Astrocyte (in vitro differentiated cells and primary cell): Measurements from ENCODE around the gene SPINK6. TPM values are rescaled to one million over a fixed set of nuclear protein-coding genes. Genes with fewer than 3 reads are reported as not detected.
A peak's percentile ranks its signal among the peaks of the same experiment; 100 is the strongest.

ENCODE experiments used
- DNase-seq: peaks from one replicate; pipeline ENCODE4 v3.0.0-alpha.2; 2010; ENCODE audit warnings: low read depth
- FAIRE-seq: peaks from 2 replicates; lab custom pipeline; 2011; peaks lifted over from hg19 to GRCh38; lab: Jason Lieb, UNC
- H2AFZ ChIP-seq: 2 replicates; pipeline ENCODE4 v1.6.0; 2012; ENCODE audit warnings: low read depth, low read length, inconsistent platforms
- H3K27ac ChIP-seq: 2 replicates; pipeline ENCODE4 v1.5.1; 2011; ENCODE audit warnings: low read depth, low read length, inconsistent platforms
- H3K27me3 ChIP-seq: 2 replicates; pipeline ENCODE4 v1.6.0; 2011; ENCODE audit warnings: low read length, inconsistent platforms; ENCODE audit not compliant: insufficient read depth
- H3K36me3 ChIP-seq: 2 replicates; pipeline ENCODE4 v1.5.1; 2011; ENCODE audit warnings: low read length, inconsistent platforms; ENCODE audit not compliant: insufficient read depth
- H3K4me1 ChIP-seq: 2 replicates; pipeline ENCODE4 v1.5.1; 2011; ENCODE audit warnings: low read length, inconsistent platforms; ENCODE audit not compliant: insufficient read depth
- H3K4me2 ChIP-seq: 2 replicates; pipeline ENCODE4 v1.6.0; 2012; ENCODE audit warnings: low read length, inconsistent platforms
- H3K4me3 ChIP-seq: 2 replicates; pipeline ENCODE4 v1.5.1; 2011; ENCODE audit warnings: low read depth, mild to moderate bottlenecking, low read length, inconsistent platforms; ENCODE audit not compliant: insufficient read depth
- H3K79me2 ChIP-seq: 2 replicates; pipeline ENCODE4 v1.6.0; 2012; ENCODE audit warnings: mild to moderate bottlenecking, low read length, inconsistent platforms; ENCODE audit not compliant: insufficient read depth
- H3K9ac ChIP-seq: 2 replicates; pipeline ENCODE4 v1.6.0; 2012; ENCODE audit warnings: mild to moderate bottlenecking, low read length, inconsistent platforms
- H3K9me3 ChIP-seq: 2 replicates; pipeline ENCODE4 v1.5.1; 2012; ENCODE audit warnings: low read depth, mild to moderate bottlenecking, low read length, inconsistent platforms; ENCODE audit not compliant: insufficient read depth
- H4K20me1 ChIP-seq: 2 replicates; pipeline ENCODE4 v1.6.0; 2012; ENCODE audit warnings: low read length, inconsistent platforms; ENCODE audit not compliant: insufficient read depth
- H3K27ac Mint-ChIP-seq: one replicate; pipeline ENCODE4 v1.8.0; 2021; ENCODE audit warnings: mild to moderate bottlenecking, mixed read lengths; ENCODE audit not compliant: unreplicated experiment
- H3K27me3 Mint-ChIP-seq: one replicate; pipeline ENCODE4 v1.8.0; 2021; ENCODE audit warnings: low read depth, mixed read lengths; ENCODE audit not compliant: unreplicated experiment
- H3K36me3 Mint-ChIP-seq: one replicate; pipeline ENCODE4 v1.8.0; 2021; ENCODE audit warnings: low read depth, mixed read lengths; ENCODE audit not compliant: unreplicated experiment
- H3K4me1 Mint-ChIP-seq: one replicate; pipeline ENCODE4 v1.8.0; 2021; ENCODE audit warnings: low read depth, mixed read lengths; ENCODE audit not compliant: unreplicated experiment
- H3K4me3 Mint-ChIP-seq: one replicate; pipeline ENCODE4 v1.8.0; 2021; ENCODE audit warnings: mild to moderate bottlenecking, moderate library complexity, mixed read lengths; ENCODE audit not compliant: unreplicated experiment
- H3K9me3 Mint-ChIP-seq: one replicate; pipeline ENCODE4 v1.8.0; 2021; ENCODE audit warnings: mild to moderate bottlenecking, mixed read lengths; ENCODE audit not compliant: unreplicated experiment
- CTCF ChIP-seq: IDR thresholded peaks from 2 replicates; pipeline ENCODE4 v1.5.1; 2011; ENCODE audit warnings: low read depth, mild to moderate bottlenecking, inconsistent platforms, low read length, moderate library complexity; ENCODE audit not compliant: insufficient read depth
- EZH2 ChIP-seq: IDR thresholded peaks from 2 replicates; pipeline ENCODE4 v1.6.1; 2012; ENCODE audit warnings: mild to moderate bottlenecking, low read length, inconsistent platforms; ENCODE audit not compliant: insufficient read depth
- total RNA-seq: library from RNA; stranded (reverse); gene quantifications from 2 replicates; pipeline ENCODE4 v1.2.1, GENCODE V29; 2021

Gene SPINK6
- total RNA-seq, 1 donor from 2014 or later, result not detected

GRCh38 chr5:148179234-148179824, 23.5 kb upstream of the SPINK6 start:
- Histone ChIP-seq H3K4me3 (no peak overlapping the region), H4K20me1 (no peaks in the 10 kb centered on the region), H3K4me1 (no peaks in the 10 kb centered on the region), H3K9me3 (no peaks in the 10 kb centered on the region), H3K27ac (no peak overlapping the region), H3K27me3 (peaks cover 3% of the 10 kb centered on the region), H3K9ac (no peak overlapping the region), H2AFZ (no peak overlapping the region), H3K4me2 (no peak overlapping the region), H3K36me3 (no peaks in the 10 kb centered on the region), H3K79me2 (no peaks in the 10 kb centered on the region)
- FAIRE-seq, result no peak
- TF ChIP-seq CTCF (peak; percentile 78), EZH2 (no peak)
- no peak overlapping the region for H3K4me3 Mint-ChIP-seq
- H3K27ac Mint-ChIP-seq, result no peak overlapping the region
- no peaks in the 10 kb centered on the region for H3K9me3 Mint-ChIP-seq
- no peaks in the 10 kb centered on the region for H3K27me3 Mint-ChIP-seq
- no peaks in the 10 kb centered on the region for H3K4me1 Mint-ChIP-seq
- peak; percentile 48 for DNase-seq
- H3K36me3 Mint-ChIP-seq, result no peaks in the 10 kb centered on the region

- no peak overlapping the region for H3K27ac Mint-ChIP-seq
- FAIRE-seq (no peak), DNase-seq (peak; percentile 81)
- Histone ChIP-seq H3K9me3 (no peaks in the 10 kb centered on the region), H3K27ac (no peak overlapping the region), H3K36me3 (no peaks in the 10 kb centered on the region), H3K9ac (no peak overlapping the region), H3K79me2 (no peaks in the 10 kb centered on the region), H3K4me3 (no peak overlapping the region), H4K20me1 (no peaks in the 10 kb centered on the region), H3K4me1 (no peaks in the 10 kb centered on the region), H2AFZ (no peak overlapping the region), H3K4me2 (no peak overlapping the region), H3K27me3 (no peaks in the 10 kb centered on the region)
- no peaks in the 10 kb centered on the region for H3K4me1 Mint-ChIP-seq
- H3K36me3 Mint-ChIP-seq, result no peaks in the 10 kb centered on the region
- H3K4me3 Mint-ChIP-seq, result no peak overlapping the region
- no peaks in the 10 kb centered on the region for H3K9me3 Mint-ChIP-seq
- TF ChIP-seq EZH2 (no peak), CTCF (no peak)
- no peaks in the 10 kb centered on the region for H3K27me3 Mint-ChIP-seq
These were observed 16.4 kb upstream of the SPINK6 start for GRCh38 chr5:148186248-148187003.

- H3K36me3 Mint-ChIP-seq, result no peaks in the 10 kb centered on the region
- TF ChIP-seq CTCF (no peak), EZH2 (no peak)
- Histone ChIP-seq H3K27me3 (no peaks in the 10 kb centered on the region), H3K36me3 (no peaks in the 10 kb centered on the region), H3K79me2 (no peaks in the 10 kb centered on the region), H3K9ac (no peak overlapping the region), H3K4me3 (no peak overlapping the region), H4K20me1 (no peaks in the 10 kb centered on the region), H3K9me3 (no peaks in the 10 kb centered on the region), H2AFZ (no peak overlapping the region), H3K27ac (no peak overlapping the region), H3K4me2 (no peak overlapping the region), H3K4me1 (no peaks in the 10 kb centered on the region)
- no peak overlapping the region for H3K4me3 Mint-ChIP-seq
- no peak for FAIRE-seq
- DNase-seq, result no peak
- H3K4me1 Mint-ChIP-seq, result no peaks in the 10 kb centered on the region
- H3K9me3 Mint-ChIP-seq, result no peaks in the 10 kb centered on the region
- no peak overlapping the region for H3K27ac Mint-ChIP-seq
- H3K27me3 Mint-ChIP-seq, result no peaks in the 10 kb centered on the region
These were observed 11.8 kb upstream of the SPINK6 start for GRCh38 chr5:148191010-148191409.
